NCI-H1105 (cell line): ENCODE data around the gene WWC1.
"Not testable (repeated sequence)": the region's sequence is repeated elsewhere in the genome, so short reads cannot be mapped to it uniquely, and the experiment has no call there.

Experiments used
- DNase-seq: peaks from one replicate; lab custom pipeline; 2025; lab: John Stamatoyannopoulos, UW

Gene WWC1

GRCh38 chr5:168308976-168309598 lies 17.6 kb downstream of the WWC1 start:
- DNase-seq: no peak

GRCh38 chr5:168310541-168310940 lies 19.1 kb downstream of the WWC1 start:
- DNase-seq: not testable (repeated sequence)

GRCh38 chr5:168311061-168311566 lies 19.7 kb downstream of the WWC1 start:
- DNase-seq: no peak

GRCh38 chr5:168312606-168313295 lies 21.3 kb downstream of the WWC1 start:
- DNase-seq: no peak

- DNase-seq: no peak
Observed at GRCh38 chr5:168313596-168314204, 22.3 kb downstream of the WWC1 start.

GRCh38 chr5:168314735-168315411 lies 23.4 kb downstream of the WWC1 start:
- no peak for DNase-seq

GRCh38 chr5:168315416-168316138 lies 24.1 kb downstream of the WWC1 start:
- DNase-seq: no peak

GRCh38 chr5:168316139-168316578 lies 24.7 kb downstream of the WWC1 start:
- no peak for DNase-seq

- no peak for DNase-seq
Observed at GRCh38 chr5:168317096-168317520, 25.7 kb downstream of the WWC1 start.

GRCh38 chr5:168317521-168318147 lies 26.2 kb downstream of the WWC1 start:
- no peak for DNase-seq

- DNase-seq: no peak
Observed at GRCh38 chr5:168318240-168318639, 26.8 kb downstream of the WWC1 start.

GRCh38 chr5:168319774-168320173 lies 28.3 kb downstream of the WWC1 start:
- no peak for DNase-seq

- DNase-seq: no peak
Observed at GRCh38 chr5:168320805-168321204, 29.4 kb downstream of the WWC1 start.

GRCh38 chr5:168324859-168325630 lies 33.6 kb downstream of the WWC1 start:
- DNase-seq: no peak

GRCh38 chr5:168327019-168327421 lies 35.6 kb downstream of the WWC1 start:
- DNase-seq: no peak

- no peak for DNase-seq
Observed at GRCh38 chr5:168327451-168327850, 36.0 kb downstream of the WWC1 start.

- DNase-seq: no peak
Observed at GRCh38 chr5:168327994-168328393, 36.5 kb downstream of the WWC1 start.

- DNase-seq: peak; percentile 65
Observed at GRCh38 chr5:168328814-168329213, 37.4 kb downstream of the WWC1 start.

GRCh38 chr5:168329302-168329701 lies 37.9 kb downstream of the WWC1 start:
- DNase-seq: no peak

- DNase-seq: no peak
Observed at GRCh38 chr5:168332042-168332441, 40.6 kb downstream of the WWC1 start.

GRCh38 chr5:168334280-168334679 lies 42.8 kb downstream of the WWC1 start:
- no peak for DNase-seq
